ENCODE data around the gene AFF2. TPM values are rescaled to one million over a fixed set of nuclear protein-coding genes. Genes with fewer than 3 reads are reported as not detected.
A peak's percentile ranks its signal among the peaks of the same experiment; 100 is the strongest.

The AFF2 gene
- 0.74 TPM for total RNA-seq

DNA sequence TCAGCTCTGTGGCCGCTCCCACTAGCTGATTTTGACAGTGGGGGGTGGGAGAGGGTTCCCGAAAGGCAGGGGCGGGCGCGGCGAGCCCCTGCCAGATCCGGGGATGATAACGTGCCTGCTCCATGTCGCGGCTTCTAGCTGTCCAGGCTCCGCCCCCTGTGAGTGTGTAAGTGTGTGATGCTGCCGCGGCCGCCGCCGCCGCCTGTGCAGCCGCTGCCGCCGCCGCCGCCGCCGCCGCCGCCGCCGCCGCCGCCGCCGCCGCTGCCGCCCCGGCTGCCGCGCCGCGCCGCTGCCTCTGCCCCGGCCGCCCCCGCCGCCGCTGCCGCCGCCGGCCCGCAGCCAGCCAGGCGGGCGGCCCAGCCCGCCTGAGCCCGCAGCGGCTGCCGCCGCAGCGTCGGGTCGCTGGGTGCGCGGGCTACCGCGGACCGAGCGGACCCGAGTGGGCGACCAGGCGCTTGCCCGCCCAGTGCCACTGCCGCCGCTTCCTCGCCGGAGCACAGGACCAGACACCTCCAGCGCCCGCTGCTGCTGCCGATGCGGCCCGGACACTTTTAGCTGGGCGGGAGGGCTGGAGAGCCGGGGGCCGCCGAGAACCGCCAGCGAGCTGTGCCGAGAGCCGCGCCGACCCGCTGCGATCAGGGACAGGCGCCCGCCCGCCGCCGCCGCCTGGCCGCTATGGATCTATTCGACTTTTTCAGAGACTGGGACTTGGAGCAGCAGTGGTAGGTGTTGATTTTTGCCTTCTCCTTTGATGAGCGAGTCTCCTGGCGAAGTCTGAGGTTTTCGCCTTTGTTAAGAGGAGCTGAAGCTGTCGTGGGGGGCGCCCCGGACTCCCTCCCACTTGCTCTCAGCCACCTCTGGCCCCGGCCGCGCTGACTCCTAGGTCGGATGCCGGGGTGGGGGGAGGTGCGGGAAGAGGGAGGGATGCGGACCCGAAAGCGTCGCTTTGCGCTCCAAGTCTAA lies at the start of gene AFF2:
Gene AFF2 (plus strand): TSS at position 195 of the 963 bp plus-strand sequence. CDS start 481 bp downstream, at position 676.
- TF ChIP-seq POLR2A (IDR thresholded peaks at IDR 0.05) (no peak), POLR2AphosphoS5 (IDR thresholded peaks at IDR 0.05; ENCODE audit: insufficient read depth in 1 of 2, low read depth in 1 of 2) (no peak)
- TF ChIP-seq, protein P1, sequence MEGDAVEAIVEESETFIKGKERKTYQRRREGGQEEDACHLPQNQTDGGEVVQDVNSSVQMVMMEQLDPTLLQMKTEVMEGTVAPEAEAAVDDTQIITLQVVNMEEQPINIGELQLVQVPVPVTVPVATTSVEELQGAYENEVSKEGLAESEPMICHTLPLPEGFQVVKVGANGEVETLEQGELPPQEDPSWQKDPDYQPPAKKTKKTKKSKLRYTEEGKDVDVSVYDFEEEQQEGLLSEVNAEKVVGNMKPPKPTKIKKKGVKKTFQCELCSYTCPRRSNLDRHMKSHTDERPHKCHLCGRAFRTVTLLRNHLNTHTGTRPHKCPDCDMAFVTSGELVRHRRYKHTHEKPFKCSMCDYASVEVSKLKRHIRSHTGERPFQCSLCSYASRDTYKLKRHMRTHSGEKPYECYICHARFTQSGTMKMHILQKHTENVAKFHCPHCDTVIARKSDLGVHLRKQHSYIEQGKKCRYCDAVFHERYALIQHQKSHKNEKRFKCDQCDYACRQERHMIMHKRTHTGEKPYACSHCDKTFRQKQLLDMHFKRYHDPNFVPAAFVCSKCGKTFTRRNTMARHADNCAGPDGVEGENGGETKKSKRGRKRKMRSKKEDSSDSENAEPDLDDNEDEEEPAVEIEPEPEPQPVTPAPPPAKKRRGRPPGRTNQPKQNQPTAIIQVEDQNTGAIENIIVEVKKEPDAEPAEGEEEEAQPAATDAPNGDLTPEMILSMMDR (IDR thresholded peaks at IDR 0.05): no peak
- Histone ChIP-seq H3K36me3 (no peaks in the 10 kb centered on the region), H3K4me1 (peaks cover 10% of the 10 kb centered on the region), H3K27me3 (no peaks in the 10 kb centered on the region), H3K27ac (no peak within 1 kb of the TSS), H3K9me3 (no peaks in the 10 kb centered on the region), H3K4me3 (peak within 1 kb of the TSS; percentile 36 to 45)
- DNase-seq (ENCODE audit: extremely low spot score in 2 of 2): no peak
- intact Hi-C loops (cut with DNase I): no loop called here

DNA sequence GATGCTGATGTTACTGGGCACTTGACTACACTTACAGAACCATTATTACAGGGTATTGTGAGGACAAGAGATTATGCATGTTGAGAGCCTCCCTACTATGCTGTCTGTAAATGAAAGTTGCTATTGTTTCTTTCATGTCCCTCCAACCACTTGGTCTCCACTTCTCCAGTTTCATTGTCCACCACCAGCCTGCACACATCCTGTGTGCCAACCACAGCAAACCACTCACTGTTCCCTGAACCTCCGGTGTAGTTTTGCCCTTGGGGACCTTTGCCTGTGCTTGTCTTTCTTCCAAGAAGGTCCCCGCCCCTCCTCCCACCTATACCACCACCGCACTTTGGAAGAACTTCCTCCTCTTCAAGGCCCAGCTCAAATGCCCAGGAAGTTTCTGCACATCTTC lies 43.1 kb upstream of the AFF2 start:
- Histone ChIP-seq H3K27me3 (no peaks in the 10 kb centered on the region), H3K36me3 (no peaks in the 10 kb centered on the region), H3K9me3 (no peaks in the 10 kb centered on the region), H3K4me3 (no peak overlapping the region), H3K4me1 (no peaks in the 10 kb centered on the region), H3K27ac (no peak overlapping the region)
- DNase-seq (ENCODE audit: extremely low spot score in 2 of 2): no peak
- TF ChIP-seq, protein P1 (IDR thresholded peaks at IDR 0.05): no peak
- no peak for TF ChIP-seq POLR2AphosphoS5 (IDR thresholded peaks at IDR 0.05; ENCODE audit: insufficient read depth in 1 of 2, low read depth in 1 of 2)
- no peak for TF ChIP-seq POLR2A (IDR thresholded peaks at IDR 0.05)
- intact Hi-C loops (cut with DNase I): no loop called here

DNA sequence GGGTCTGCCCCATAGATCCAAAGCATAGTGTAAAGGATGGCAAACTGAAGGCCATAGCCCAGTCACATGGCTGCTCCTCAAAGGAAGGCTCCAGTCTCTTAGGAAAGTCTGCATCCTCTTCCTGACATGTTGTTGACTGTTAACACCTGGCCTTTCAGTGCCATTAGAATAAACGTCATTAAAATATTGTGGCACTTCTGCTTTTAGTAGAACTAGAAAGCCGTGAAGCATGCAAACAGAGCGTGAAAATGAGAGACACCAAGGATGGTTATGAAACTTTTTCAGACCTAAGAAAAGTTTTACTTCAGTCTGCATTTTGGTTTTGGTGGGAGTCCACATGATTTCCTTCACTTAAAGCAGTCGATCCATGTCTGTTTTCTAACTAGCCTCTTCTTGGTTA lies 41.1 kb upstream of the AFF2 start:
- TF ChIP-seq POLR2A (IDR thresholded peaks at IDR 0.05) (no peak), POLR2AphosphoS5 (IDR thresholded peaks at IDR 0.05; ENCODE audit: insufficient read depth in 1 of 2, low read depth in 1 of 2) (no peak)
- TF ChIP-seq, protein P1 (IDR thresholded peaks at IDR 0.05): no peak
- no peak for DNase-seq (ENCODE audit: extremely low spot score in 2 of 2)
- no peak overlapping the region for H3K4me3 ChIP-seq
- H3K27ac ChIP-seq: no peak overlapping the region
- no peaks in the 10 kb centered on the region for H3K27me3 ChIP-seq
- intact Hi-C loops (cut with DNase I): no loop called here
- no peaks in the 10 kb centered on the region for H3K4me1 ChIP-seq
- H3K9me3 ChIP-seq: no peaks in the 10 kb centered on the region
- no peaks in the 10 kb centered on the region for H3K36me3 ChIP-seq

DNA sequence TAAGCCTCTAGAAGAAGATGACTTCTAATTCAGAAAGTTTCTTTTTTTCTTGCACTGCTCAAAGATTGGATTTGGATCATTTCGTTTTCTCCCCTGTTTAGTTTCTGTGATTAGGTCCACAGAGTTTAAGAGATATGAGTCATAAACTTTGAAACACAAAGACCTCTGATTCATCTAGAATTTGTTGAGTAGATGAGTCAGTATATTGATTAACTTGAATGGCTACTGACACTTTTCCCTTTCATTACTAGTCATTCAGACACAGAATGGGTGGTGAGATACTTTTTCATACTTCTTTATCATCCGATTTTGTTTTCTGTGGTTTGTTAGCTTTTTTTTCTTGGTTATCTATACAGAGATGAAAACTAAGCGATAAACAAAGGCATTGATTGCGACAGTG lies 34.1 kb upstream of the AFF2 start:
- H3K36me3 ChIP-seq: no peaks in the 10 kb centered on the region
- H3K4me1 ChIP-seq: no peaks in the 10 kb centered on the region
- H3K27ac ChIP-seq: no peak overlapping the region
- no peak overlapping the region for H3K4me3 ChIP-seq
- DNase-seq (ENCODE audit: extremely low spot score in 2 of 2): no peak
- TF ChIP-seq POLR2AphosphoS5 (IDR thresholded peaks at IDR 0.05; ENCODE audit: insufficient read depth in 1 of 2, low read depth in 1 of 2) (no peak), POLR2A (IDR thresholded peaks at IDR 0.05) (no peak)
- TF ChIP-seq, protein P1 (IDR thresholded peaks at IDR 0.05): no peak
- no peaks in the 10 kb centered on the region for H3K27me3 ChIP-seq
- no peaks in the 10 kb centered on the region for H3K9me3 ChIP-seq
- intact Hi-C loops (cut with DNase I): no loop called here

DNA sequence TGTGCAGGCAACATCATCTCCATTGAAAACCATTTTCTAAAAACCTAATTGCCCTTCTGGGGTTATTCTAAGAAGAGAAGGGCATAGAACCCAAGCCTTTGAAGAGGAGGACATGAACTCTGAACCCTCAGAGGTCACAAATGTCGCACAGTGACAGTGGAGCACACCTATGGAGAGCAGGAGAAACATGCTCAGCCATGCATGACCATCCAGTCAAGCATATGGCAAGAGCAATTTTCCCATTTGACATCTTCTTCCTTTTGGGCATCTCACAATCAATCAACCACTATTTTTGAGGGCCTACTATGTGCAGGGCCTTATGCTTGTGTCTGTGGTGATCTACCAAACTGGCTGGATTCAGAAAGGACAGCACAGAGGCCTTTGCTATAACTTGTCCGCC lies 30.1 kb upstream of the AFF2 start:
- Histone ChIP-seq H3K9me3 (no peaks in the 10 kb centered on the region), H3K4me1 (no peaks in the 10 kb centered on the region), H3K27ac (no peak overlapping the region), H3K36me3 (no peaks in the 10 kb centered on the region), H3K4me3 (no peak overlapping the region), H3K27me3 (no peaks in the 10 kb centered on the region)
- DNase-seq (ENCODE audit: extremely low spot score in 2 of 2): no peak
- TF ChIP-seq POLR2AphosphoS5 (IDR thresholded peaks at IDR 0.05; ENCODE audit: insufficient read depth in 1 of 2, low read depth in 1 of 2) (no peak), POLR2A (IDR thresholded peaks at IDR 0.05) (no peak)
- TF ChIP-seq, protein P1 (IDR thresholded peaks at IDR 0.05): no peak
- intact Hi-C loops (cut with DNase I): no loop called here
